ENCODE data around the gene GLI2.

DNA sequence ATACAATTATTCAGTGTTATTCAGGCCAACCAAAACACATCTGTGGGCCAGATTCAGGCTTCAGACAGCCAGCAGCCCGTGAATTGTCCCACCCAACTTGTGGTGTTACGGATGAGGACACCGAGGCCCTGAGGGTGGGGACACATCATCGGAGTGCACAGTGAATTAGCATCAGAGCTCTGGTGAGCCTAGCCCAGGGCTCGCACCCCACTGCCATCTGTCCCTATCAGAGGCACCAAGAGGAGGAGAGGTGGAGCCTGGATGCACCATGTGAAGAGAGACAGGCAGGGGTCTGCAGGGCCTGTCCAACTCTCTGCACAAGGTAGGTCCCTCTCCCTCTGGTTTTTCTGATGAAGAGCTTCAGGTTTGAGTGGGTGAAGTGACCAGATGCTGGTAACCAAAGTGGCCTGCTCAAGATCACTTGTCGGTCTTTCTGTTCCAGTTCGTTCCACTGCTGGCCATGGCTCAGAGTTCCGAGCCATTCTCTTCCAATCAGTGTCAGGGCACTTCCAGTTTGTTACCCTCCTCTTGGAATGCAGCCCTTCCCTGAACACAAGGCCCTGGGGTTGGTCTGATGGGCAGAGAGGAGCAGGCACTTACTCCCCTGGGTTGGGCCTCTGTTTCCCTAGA lies 14.8 kb upstream of the GLI2 start:
- TF ChIP-seq, protein P1, sequence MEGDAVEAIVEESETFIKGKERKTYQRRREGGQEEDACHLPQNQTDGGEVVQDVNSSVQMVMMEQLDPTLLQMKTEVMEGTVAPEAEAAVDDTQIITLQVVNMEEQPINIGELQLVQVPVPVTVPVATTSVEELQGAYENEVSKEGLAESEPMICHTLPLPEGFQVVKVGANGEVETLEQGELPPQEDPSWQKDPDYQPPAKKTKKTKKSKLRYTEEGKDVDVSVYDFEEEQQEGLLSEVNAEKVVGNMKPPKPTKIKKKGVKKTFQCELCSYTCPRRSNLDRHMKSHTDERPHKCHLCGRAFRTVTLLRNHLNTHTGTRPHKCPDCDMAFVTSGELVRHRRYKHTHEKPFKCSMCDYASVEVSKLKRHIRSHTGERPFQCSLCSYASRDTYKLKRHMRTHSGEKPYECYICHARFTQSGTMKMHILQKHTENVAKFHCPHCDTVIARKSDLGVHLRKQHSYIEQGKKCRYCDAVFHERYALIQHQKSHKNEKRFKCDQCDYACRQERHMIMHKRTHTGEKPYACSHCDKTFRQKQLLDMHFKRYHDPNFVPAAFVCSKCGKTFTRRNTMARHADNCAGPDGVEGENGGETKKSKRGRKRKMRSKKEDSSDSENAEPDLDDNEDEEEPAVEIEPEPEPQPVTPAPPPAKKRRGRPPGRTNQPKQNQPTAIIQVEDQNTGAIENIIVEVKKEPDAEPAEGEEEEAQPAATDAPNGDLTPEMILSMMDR (conservative IDR thresholded peaks at IDR 0.05; ENCODE audit: low read length): no peak
- no peak for TF ChIP-seq EZH2phosphoT487 (IDR thresholded peaks at IDR 0.05; ENCODE audit: borderline replicate concordance)

All from Loucy (cell line).